ENCODE data around the gene TCP11.

TCP11 gene

DNA sequence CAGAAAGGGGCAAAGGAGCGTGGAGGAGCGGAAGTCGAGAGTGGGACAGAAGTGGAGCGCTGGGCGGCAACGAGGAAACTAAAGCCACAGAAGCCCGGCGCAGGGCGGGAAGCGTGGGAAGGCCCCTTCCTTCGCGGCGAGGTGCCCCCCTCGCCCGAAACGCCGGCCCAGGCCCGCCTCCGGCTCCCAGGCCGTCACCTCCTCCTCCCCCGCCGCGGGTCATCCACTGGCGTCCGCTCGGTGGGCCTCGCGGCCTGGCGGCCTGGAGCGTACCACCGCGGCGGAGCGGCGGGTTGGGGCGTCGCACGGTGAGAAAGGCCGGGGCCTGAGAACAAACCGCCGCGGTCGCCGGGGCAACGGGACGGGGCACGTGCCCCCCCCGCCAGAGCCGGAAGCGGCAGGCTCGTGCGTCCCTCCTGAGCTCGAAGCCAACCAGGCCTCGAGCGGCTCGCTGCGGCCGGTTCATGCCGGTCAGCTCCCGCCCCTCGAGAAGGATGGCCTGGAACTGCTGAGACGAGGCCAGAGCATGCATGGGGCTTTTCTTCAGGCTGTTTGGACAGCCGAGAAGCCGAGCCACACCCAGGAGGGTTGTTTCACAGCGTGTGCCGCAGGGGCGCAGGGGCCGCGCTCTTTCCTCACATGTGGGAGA, at the start of gene TCP11:
Gene TCP11, minus strand, starts transcription at position 333 of the 649 bp plus-strand sequence. CDS start 469 bp downstream, outside the sequence.
- DNase-seq, result peak; percentile 31

DNA sequence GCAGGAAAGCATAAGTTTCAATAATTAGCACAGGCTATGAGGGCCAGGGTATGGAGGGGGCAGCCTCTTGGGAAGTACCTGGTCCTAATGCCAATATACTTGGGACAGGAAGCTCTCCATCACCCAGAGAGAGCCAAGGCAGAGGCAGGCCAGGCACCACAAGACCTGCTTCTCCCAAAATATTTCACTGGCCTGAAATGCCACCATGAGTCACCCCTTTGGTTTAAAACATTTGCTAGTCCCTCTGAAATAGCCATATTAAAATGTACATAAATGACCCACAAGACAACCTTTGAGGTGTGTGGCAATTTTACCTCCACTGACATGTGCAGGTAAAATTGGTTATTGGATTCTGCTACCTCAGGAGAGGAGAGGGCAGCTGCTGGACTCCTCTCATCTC, 49.2 kb upstream of the TCP11 start:
- DNase-seq, result no peak

DNA sequence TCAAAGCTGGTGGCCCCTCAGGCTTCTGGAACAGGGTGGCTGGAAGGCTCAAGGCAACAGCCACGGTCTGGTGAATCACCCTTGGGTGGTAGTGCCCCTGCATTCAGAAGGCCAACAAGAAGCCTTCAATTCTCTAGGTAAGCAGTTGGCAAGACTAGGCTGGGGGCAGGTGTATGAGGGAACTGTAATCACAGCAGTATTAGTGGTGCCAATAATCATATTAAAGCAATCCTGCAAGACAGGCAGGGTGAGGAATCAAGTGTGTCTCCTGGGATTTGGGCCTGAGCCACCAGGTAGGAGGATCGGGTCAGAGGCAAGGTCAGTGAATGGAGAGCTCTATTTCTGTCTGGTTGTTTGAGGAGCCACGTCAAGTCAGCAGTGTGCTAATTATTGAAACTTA, 47.7 kb upstream of the TCP11 start:
- no peak for DNase-seq

DNA sequence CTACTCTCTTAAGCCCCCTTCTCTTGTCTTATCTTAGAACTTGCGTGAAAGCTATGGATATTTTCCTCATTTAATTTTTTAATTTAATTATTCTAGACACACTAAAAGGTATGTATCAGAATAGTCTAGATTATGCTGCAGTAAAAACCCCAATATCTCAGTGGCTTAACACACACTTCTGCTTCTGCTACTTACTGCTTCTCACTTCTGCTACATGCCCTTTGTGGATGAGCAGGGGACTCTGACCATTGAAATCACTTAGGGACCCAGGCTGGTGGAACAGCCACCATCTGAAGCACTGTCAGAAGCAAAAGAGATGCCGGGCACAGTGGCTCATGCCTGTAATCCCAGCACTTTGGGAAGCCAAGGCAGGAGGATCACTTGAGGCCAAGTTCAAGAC, 45.4 kb upstream of the TCP11 start:
- no peak for DNase-seq

DNA sequence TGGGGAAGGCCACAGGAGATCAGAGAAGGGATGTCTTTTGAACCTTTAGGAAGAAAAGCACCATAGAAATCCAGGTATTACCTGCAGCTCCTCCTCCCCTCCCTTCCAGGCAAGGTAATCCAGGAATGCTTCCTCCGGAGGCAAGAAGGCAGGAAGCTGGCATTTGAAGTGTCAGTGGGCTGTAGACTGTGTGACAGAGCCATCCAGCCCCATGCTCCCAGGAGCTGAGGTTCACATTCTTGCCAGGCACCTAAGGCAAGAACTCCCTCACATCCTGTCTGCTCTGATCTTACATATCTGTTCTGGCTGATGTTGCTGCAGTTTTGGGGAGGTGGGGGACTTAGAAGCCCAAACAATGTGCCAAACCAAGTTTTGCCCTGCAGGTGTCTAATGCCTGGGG, 44.8 kb upstream of the TCP11 start:
- no peak for DNase-seq

DNA sequence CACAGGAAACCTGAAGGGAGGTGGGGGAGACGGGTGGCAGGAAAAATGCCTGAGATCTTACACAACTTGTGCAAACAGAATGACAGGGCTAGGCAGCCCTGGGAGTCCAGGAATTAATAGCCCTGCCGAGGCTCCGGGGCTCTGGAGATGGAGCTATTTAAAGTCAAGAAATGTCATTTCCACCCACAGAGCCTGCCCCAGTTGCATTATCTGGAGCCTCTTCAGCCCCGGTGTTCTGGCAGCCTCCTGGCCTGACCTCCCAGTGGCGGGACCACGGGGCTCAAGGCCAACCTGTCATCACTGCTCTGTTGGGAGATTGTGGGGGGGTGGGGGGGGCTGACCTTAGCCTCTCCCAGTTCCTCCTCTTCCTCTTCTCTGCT, 44.2 kb upstream of the TCP11 start:
- no peak for DNase-seq

DNA sequence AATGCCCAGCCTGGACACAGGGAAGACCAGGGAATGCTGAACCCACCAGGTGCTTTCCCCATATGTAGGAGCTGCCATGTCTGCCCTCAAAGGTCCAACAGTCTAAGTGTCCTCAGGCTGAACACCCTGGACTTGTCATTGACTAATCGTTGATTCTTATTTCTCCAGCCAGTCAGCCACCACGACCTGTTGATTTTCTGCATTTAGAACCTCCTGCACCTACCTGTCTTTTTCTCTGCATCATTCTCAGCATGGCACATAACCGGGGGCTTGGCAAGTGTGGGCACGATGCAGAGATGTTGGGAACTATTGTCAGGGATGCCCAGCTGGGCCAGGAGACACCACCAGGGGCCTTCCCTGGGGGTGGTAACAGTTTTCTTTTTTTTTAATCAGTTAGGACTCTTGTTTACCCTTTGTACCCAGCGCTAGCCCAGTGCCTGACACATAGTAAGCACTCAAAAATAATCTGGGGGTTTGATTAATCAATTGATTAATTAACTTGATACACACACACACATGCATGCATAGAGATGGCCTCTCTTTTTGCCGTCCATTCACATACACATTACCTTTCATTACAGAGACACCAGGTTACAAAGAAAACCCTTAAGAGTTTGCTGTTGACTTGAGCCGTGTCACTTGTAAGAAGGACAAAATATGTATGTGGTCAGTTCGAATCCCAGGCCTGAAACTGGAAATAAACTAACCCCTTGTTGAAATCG, 43.6 kb upstream of the TCP11 start:
- DNase-seq, result no peak

DNA sequence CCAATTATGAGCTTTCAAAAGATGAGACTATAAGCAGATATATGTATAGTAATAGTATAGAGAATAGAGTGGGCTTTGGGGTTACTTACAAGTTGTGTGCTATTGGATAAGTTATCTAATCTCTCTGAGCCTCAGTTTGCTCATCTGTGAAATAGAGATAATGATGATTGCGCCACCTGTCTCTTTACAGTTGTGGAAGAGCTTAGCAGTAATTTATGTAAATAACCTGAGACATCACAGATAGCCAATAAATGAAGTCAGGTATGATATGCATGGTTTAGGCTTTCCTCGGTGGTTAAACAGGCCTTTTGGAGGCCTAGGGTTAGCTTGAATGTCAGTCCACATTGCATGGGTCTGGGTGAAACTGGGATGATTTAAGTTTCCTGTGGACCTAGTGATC, 42.8 kb upstream of the TCP11 start:
- no peak for DNase-seq

DNA sequence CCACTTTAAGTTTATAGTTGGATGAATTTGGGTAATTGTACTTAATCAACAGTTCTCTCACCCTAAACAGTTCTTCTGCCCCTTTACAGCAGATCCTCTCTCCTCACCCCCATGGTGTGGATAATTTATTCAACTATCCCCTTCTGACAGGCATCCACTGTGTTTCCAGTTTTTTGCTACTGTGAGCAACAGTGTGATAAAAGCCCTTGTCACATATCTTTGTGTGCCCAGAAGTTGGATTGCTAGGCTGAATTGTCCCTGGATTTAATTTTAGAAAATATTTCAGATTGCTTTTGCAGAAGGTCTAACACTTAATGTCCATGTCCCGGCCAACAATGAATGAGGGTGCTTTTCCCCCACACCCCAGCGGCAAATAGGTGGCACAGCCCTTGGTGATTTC, 42.1 kb upstream of the TCP11 start:
- DNase-seq, result no peak

DNA sequence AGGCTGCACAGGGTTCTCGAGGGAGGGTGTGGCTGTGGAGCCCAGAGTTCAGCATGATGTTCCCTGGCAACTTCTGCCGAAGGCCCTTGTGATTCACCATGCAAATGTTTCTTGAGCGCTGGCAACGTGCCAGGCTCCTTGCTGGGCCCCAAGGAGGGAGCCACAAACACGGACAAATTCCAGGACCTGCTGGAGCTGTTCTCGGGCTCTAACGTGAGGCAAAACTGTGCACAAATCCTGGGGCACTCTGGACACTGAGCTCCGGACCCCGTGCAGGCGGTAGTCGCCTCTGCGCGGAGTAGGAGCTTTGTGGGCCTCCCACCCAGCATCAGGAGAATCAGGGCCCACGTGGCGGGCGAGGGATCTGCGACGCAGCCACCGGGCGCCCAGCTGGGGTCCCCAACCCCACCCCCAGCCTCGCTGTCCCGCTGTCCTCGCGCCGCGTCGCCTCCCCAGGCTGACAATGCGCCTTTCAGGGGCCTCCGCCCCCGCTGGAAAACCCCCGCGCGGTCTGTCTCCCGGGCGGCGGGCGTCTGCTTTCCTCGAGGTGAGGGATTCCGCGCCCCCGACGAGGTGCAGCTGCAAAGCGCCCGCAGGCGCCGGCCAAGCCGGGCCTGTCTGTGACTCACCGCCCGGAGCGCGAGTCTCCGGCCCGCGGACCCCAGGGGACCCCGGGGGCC, 40.9 kb upstream of the TCP11 start:
- DNase-seq, result no peak

DNA sequence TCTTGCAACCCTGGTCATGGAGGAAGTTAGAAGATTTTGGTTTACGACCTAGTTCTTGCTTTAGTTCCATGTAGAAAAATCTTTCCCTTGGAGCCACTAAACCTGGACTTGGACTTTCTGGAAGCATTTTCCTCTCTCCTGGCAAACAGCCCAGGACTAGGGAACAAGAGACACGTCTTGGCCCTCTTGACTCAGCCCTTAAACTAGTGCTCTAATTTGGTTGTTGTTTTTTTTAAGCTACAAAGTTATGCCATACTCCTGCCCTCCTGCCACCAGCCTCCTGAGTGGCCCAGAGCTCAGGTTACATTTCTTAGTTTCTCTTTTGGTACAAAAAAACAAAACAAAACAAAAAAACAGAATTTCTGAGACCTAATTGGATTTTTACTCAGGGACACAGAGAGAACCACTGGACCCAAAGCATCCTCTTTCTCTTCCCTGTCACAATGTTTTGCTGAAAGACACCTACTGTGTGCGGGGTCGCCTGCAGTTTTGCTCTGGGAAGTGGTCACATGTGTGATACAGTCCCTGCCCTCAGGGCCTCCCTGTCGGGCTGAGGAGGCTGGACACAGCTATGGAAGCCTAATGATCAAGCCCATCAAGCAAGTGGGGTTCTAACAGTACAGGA, 40.3 kb upstream of the TCP11 start:
- no peak for DNase-seq

DNA sequence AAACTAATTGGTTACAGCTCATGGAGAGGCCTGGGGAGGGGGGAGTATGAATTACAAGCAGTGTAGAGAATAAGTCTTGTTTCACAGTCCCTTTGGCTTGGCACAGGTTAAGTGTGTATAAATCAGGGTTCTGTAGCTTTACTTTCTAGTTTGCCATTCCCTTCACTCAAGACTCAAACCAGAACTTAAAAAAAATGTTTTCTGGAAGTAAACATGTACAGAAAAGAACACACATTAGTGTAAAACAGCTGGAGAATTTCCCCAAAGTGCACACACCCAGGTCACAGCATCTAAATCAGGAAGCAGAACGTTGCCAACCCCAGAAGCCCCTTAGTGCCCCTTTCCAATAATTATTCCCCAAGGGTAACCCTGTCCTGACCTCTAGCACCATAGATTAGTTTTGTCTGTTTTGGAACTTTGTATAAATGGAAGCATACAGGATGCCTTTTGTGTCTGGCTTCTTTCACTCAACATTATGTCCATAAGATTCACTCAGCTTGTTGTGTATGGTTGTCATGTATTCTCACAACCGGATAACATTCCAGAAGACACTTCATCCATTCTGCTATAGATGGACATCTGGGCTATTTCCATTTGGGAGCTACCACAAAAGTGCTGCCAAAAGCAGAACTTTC, 38.9 kb upstream of the TCP11 start:
- no peak for DNase-seq

DNA sequence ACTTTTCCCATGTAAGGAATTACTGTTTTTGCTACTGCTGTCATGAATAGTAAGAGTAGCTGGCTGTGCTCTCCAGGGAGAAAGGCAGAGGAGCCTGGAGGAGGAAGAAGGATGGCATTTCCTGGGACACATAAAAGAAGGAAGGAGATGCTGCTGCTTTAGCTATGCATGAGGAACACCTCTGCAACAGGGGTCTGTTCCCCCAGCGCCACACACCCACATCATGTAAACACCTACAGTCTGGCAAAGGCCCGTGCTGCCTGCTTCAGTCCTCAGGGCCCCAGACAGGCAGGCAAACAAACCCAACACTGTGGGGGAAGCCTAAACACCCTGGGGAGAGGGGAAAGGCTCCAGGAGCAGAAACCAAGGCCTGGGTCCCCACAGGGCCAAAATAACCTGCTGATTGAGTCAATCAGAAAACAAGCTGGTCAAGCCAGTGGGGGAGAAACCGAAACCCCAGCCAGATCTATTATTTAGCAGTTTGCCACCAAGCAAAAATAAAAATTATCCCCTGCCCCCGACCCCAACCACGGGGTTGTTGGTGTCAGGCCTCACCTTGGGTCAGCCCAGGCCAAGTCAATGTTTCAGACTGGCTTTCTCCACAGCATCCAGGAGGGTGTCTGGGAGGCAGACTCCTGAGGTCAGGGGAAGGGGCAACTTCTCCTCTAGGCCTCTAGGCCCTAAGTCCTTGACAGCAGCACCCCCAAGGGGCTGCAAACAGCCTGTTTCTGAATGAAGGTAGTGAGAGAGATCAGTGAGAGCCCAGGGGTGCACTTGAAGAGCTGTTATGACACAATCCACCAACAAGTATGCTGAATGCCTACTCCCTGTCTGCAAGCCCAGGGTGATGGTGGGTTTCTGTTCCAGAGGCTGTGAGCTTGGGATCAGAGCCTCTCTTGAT, 38.0 kb upstream of the TCP11 start:
- no peak for DNase-seq

DNA sequence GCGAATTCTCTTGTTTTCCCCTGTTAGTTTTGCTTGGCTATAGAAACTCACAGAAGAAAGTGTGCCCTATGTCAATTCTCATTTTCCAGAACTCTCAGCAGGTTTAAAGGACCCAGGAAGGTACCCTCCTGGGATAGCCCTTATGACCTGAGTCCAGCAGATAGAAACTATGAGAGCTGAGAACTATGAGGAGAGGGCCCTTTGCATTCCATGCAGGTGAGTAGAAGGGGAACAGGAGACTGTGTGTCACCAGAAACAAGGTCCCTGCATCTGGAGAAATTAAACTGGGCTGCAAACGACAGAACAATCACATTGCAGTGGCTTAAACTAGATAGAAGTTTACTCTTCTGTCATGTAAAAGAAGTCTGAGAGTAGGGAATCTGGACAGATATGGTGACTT, 36.9 kb upstream of the TCP11 start:
- DNase-seq, result no peak

DNA sequence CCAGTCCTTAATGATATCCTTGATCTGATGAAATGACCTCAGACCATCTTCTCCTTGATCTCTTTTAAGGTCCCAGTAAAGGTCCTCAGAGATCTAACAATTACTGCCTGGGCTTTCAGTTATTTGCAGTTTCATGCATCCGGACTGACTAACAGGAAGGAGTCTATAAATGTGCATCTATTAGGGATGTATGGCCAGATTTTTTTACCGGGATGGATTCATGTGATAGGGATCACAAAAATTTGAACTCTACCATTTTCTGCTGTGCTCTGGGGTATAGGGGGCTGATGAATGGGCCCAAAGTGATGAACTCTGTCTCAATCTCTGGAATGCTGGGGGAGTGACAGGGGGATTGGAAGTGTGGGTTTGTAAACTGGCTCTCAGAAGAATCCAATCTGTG, 36.5 kb upstream of the TCP11 start:
- no peak for DNase-seq

DNA sequence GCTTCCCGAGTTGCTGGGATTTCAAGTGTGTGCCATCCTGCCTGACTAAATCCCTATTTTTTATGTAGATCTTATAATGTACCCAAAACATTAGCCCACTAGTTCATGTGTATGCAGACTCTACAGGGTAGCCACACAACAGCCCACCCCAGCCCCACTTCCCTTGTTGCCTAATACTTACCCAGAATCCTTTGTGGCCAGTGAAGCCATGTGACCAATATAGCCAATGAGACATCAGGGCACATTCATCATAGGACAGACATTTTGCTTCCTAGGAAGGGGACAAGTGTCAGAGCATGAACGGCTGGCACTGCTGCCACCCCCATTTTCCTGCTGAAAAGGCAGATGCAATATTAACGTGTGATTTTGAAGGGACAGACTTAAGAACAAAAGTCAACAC, 36.0 kb upstream of the TCP11 start:
- no peak for DNase-seq

DNA sequence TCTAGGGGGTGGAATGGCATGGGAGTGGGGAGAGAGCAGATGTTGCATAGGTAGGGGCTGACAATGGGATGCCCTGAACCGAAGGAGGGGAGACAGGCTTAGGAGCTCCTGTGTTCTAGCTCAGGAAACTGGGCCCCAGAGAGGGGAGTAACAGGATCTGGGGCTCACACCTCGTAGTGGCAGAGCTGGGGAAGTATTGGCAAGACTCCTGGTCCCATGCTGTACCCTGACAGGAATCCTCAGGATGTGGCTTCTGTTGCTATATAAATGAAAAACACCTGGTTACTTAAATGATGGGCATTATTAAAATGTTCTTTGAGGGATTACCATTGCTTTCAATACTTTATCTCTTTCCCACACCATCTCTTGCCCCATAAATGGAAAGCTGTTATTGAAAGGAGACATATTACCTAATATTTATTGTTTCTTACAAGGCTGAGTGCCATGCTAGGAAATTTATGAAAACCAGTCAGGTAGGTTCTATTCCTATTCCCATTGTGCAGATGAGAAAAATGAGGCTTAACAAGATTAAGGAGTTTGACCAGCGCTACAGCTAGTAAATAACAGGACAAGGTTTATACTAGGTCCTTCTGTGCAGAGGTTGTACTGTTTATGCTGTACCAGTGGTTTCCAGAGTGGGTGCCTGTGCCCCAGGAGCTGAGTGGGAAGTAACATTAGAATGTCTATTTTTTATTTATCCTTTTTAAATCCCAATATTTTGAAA, 35.3 kb upstream of the TCP11 start:
- DNase-seq, result no peak

DNA sequence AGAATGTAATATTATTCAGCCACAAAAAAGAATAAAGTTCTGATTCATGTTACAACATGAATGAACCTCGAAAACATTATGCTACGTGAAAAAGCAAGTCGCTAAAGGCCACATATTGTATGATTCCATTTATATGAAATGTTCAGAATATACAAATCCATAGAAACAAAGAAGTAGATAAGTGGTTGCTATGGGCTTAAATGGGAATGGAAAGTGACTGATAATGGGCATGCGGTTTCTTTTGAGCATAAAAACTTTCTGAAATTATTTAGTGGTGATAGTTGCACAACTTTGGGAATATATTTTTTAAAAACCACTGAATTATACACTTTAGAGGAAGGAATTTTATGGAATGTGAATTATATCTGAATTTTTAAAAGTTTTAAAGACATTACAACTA, 33.4 kb upstream of the TCP11 start:
- DNase-seq, result no peak

DNA sequence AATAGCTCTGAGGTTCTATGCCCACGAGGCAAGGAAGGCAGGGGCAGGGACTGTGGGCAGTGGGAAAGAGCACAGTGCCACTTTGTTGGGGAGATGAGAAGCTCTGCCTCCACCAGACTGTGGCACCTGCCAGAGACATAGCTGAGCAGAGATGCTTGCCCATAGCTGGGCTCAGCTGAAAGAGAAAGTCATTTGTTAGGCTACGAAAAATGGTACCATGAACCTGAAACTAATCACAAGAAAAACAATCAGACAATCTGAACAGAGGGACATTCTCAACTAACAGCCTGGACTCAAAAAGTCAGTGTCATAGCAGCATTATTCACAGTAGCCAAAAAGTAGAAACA, 32.9 kb upstream of the TCP11 start:
- DNase-seq, result no peak

DNA sequence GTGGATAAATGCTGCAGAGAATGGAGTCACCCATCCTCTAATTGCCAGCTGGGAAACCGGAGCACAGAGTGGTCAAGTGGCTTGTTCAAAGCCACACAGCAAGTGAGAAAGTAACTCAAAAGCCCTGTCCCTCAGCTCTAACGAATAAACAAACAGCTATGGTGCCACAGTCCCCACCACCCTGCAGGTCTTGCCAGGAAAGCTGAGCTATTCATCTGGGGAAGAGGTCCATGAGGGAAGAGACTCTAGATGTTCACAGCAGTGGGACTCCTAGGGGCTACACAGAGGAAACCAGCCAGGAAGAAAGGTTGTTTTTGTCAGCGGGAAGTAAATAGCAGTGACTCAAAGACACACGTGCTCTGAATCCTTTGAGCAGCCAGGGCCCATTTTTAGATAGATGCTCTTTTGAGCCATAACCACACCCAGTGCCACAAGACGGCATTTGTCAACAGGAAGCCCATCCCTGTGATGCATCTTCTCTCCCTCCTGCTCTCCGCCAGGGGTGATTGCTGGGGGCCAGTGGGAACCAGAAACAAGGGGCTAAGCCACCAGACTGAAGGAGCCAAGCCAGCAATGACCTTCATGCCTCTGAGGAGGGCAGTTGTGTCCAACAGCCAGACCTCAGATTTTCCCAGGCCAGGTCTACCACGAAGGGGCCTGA, 32.4 kb upstream of the TCP11 start:
- DNase-seq, result no peak

DNA sequence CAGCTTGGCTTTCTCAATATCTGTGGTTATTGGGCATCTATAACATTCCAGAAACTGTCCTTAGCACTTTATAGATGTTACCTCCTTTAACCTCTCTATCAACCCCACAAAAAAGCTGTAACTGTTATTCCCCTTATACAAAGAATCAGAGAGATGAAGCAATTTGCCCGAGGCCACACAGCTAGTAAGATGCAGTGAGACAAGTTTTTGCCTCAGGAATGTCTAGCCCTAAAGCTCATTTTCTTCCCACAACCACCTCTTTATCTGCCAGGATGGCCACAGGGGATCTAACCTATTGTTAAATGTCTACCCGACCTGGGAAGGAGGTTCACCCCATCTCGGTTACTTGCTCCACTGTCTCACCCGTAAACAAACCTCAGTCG, 31.9 kb upstream of the TCP11 start:
- no peak for DNase-seq

Measured in inflammatory macrophage treated with lipopolysaccharide for 4 hours (primary cell).